Stimulated activated CD8-positive, alpha-beta memory T cell treated with anti-CD3 and anti-CD28 coated beads, Interleukin-4, amount 100 ng/mL, for 1 hour (primary cell): Measurements from ENCODE around the gene GPSM1.
"Not testable (repeated sequence)": the region's sequence is repeated elsewhere in the genome, so short reads cannot be mapped to it uniquely, and the experiment has no call there.

Experiments used
- DNase-seq, 2 donors: peaks; one replicate each; pipeline ENCODE4 v3.0.0-alpha.2; 2020; ENCODE audit warnings: low read depth in 2 of 2, low spot score in 1 of 2

The GPSM1 gene

GRCh38 chr9:136343121-136343883 is 16.0 kb downstream of the GPSM1 start:
- no peak for DNase-seq

- no peak for DNase-seq
Measured at GRCh38 chr9:136343884-136344269, 16.5 kb downstream of the GPSM1 start.

- no peak for DNase-seq
Measured at GRCh38 chr9:136344544-136345280, 17.4 kb downstream of the GPSM1 start.

- no peak for DNase-seq
Measured at GRCh38 chr9:136345281-136346156, 18.2 kb downstream of the GPSM1 start.

DNA sequence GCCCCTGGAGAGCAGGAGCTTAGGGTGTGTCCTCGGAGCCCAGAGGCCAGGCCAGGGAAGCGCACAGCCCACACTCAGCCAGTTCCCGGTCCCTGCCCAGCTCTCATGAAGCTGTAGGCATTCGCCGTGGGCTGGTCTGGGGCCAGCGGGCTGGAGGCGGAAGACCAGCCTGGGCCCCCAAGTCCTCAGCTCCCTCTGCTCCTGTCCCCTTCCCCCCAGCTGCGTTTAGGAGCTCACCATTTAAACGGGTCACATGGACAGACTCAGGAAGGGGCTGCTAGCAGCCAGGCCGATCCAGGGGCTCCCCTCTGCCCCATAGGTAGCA is 18.8 kb downstream of the GPSM1 start:
- no peak for DNase-seq

- DNase-seq = no peak
Measured at GRCh38 chr9:136346927-136347465, 19.7 kb downstream of the GPSM1 start.

DNA sequence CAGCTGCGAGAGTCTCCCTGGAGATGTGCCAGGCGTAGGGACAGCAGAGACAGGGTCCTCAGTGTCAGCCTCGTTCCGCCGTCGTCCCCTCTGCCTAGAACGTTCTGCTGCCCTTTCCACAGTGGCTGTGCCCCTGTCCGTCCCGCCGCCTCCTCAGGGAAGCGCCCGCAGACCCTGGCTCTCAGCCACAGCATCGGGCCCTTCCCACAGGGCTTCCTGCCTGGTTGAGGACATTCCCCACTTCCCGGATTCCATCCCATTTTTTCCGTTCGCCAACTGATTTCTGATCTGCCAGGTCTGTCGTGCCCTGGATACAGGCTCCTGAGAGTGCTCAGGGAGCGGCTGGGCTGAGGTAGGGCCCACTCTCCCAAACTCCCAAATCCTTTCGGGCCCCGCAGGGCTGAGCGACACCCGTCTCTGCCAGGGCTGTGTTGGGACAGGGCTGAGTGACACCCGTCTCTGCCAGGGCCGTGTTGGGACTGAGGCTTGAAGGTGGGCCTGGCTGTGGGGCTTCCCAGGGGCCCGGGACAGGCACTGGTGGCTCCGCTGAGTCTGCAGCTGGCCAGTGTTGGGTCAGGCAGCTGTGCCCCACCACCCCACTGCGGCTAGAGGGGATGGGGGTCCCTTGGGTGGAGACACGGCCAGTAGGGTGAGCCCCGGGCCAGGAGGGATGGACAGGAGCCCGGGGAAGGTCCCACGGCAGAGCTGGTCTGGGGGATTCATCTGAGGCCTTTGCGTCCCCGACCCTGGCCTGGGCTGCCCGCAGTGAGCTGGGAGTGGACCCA is 20.3 kb downstream of the GPSM1 start:
- DNase-seq = no peak

GRCh38 chr9:136348691-136349090 is 21.4 kb downstream of the GPSM1 start:
- DNase-seq = no peak

GRCh38 chr9:136349546-136349945 is 22.2 kb downstream of the GPSM1 start:
- no peak for DNase-seq

DNA sequence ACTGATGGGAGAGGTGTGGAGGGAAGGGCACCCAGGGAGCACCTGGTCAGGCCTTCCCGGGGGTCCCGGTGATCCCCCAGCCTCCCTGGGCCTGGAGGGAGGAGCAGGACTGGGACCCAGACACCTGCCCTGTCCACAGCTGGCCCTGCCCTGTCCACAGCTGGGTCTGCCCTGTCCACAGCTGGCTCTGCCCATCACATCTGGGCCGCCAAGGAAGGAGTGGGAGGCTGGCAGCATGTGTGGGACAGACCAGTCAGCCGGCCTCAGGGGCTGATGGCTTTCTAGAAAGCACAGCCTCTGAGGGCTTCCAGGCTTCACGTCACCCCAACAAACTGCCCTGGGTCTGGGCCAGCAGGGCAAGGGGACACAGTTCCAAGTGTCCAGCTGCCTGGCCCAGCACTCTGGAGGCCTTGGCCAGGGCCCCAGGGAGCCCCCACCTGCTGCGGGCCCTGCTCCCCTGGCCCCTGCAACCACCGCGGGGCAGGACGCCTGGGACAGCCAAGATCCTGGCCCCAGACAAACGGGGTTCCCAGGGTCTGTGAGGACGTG is 24.0 kb downstream of the GPSM1 start:
- DNase-seq = no peak

DNA sequence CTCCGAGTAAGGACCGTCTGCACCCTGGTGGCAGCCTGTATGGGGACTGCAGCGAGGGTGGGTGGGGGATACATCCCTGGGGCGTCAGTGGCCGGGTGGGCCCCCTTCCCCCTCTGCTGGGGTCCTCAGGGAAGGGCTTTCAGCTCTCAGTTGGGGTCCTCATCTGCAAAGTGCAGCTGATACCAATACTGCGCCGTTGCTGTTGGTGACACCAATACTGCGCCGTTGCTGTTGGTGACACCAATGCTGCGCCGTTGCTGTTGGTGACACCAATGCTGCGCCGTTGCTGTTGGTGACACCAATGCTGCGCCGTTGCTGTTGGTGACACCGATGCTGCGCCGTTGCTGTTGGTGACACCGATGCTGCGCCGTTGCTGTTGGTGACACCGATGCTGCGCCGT is 24.5 kb downstream of the GPSM1 start:
- DNase-seq = not testable (repeated sequence)

- DNase-seq = no peak
Measured at GRCh38 chr9:136352682-136353081, 25.3 kb downstream of the GPSM1 start.

- DNase-seq = no peak
Measured at GRCh38 chr9:136353088-136353487, 25.7 kb downstream of the GPSM1 start.

GRCh38 chr9:136353757-136354488 is 26.6 kb downstream of the GPSM1 start:
- no peak for DNase-seq

DNA sequence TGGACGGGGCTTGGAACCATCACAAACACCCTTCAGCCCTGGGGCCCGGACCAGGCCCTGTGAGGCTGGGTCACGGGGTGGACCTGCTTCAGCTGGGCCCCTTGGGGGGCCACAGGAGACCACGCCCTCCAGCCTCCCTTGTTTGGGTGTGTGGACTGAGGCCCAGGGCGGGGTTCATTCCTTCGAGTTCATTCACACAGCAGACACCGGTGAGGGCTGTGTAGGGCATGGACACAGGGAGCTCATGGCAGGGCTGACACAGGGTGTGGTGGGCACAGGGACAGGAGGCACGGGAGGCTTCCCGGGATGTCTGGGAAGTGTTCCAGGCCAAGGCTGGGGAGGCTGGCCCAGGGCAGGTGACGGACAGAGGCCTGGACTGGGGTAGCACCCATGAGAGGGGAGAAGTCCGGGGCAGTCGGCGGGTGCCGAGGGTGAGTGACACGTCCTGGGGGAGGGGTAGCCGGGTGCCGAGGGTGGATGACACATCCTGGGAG is 27.3 kb downstream of the GPSM1 start:
- DNase-seq = no peak

GRCh38 chr9:136355616-136356557 is 28.5 kb downstream of the GPSM1 start:
- DNase-seq = no peak

DNA sequence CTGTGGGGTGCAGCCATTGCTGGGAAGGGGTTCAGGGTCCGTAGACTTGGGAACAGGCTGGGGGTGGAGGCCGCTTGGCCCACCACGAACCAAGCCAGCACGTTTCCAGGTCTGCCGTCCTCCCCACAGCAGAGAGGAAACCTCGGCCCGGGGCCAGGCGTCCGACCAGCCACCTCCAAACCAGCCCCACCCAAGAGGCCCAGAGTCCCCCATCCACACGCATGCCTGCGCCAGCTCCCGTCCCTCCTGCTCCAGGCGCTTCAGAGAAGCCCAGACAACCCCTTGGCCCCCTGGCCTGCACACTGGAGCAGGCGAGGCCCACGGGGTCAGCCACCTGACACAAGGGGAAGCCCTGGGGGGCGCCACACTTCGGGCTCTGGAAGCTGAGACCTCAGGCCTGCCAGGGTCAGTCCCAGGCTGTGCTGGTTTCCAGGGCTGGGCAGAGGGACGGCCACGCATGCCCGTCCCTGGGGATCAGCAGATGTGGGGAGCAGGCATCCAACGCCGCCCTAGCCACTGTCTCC is 29.9 kb downstream of the GPSM1 start:
- DNase-seq = no peak

DNA sequence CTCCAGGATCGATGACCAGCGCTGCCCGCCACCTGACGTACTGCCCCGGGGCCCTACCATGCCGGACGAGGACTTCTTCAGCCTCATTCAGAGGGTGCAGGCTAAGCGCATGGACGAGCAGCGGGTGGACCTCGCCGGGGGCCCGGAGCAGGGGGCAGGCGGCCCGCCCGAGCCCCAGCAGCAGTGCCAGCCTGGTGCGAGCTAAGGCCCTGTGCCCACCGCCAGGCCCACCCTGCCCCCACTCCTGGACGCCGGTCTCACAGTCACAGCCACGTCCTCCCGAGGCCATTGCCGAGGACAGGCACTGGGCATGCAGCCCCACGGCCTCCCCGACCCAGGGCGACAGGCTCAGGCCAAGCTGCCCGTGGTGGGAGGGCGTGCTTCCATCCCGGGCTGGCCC is 30.7 kb downstream of the GPSM1 start:
- DNase-seq = no peak
